ENCODE data around the gene FAM170B.

The FAM170B gene

GRCh38 chr10:49169776-49170175, 36.0 kb upstream of the FAM170B start:
- DNase-seq (ENCODE audit: low spot score) = no peak
- ChIA-PET POLR2A (ENCODE audit: low non-redundant PET) (no interaction called here), CTCF (no interaction called here)
- TF ChIP-seq CTCF (conservative IDR thresholded peaks at IDR 0.05; ENCODE audit: low read depth) = no peak
- H3K27ac ChIP-seq = no peak overlapping the region

- TF ChIP-seq CTCF (conservative IDR thresholded peaks at IDR 0.05; ENCODE audit: low read depth) = no peak
- ChIA-PET POLR2A (ENCODE audit: low non-redundant PET) (no interaction called here), CTCF (interaction anchor here (0.5 kb wide), 1 partner anchor 17 kb away, joined by 3 read pairs; no protein-coding TSS in a partner anchor)
- no peak overlapping the region for H3K27ac ChIP-seq
- no peak for DNase-seq (ENCODE audit: low spot score)
These were observed 35.1 kb upstream of the FAM170B start for GRCh38 chr10:49168831-49169500.

- no peak for DNase-seq (ENCODE audit: low spot score)
- CTCF ChIA-PET = interaction anchor here (0.6 to 1.0 kb wide), 2 partner anchors 8 to 499 kb away, joined by 3 read pairs; no protein-coding TSS in a partner anchor
- no peak for TF ChIP-seq CTCF (conservative IDR thresholded peaks at IDR 0.05; ENCODE audit: low read depth)
- POLR2A ChIA-PET (ENCODE audit: low non-redundant PET) = no interaction called here
- no peak overlapping the region for H3K27ac ChIP-seq
These were observed 34.3 kb upstream of the FAM170B start for GRCh38 chr10:49168171-49168540.

- no peak overlapping the region for H3K27ac ChIP-seq
- CTCF ChIA-PET = interaction anchor here (0.6 to 1.0 kb wide), 2 partner anchors 8 to 498 kb away, joined by 3 read pairs; no protein-coding TSS in a partner anchor
- POLR2A ChIA-PET (ENCODE audit: low non-redundant PET) = no interaction called here
- no peak for TF ChIP-seq CTCF (conservative IDR thresholded peaks at IDR 0.05; ENCODE audit: low read depth)
- no peak for DNase-seq (ENCODE audit: low spot score)
These were observed 33.8 kb upstream of the FAM170B start for GRCh38 chr10:49167425-49168170.

GRCh38 chr10:49166484-49167400, 32.9 kb upstream of the FAM170B start:
- DNase-seq (ENCODE audit: low spot score) = no peak
- ChIA-PET POLR2A (ENCODE audit: low non-redundant PET) (no interaction called here), CTCF (no interaction called here)
- no peak for TF ChIP-seq CTCF (conservative IDR thresholded peaks at IDR 0.05; ENCODE audit: low read depth)
- H3K27ac ChIP-seq = no peak overlapping the region

GRCh38 chr10:49165821-49166483, 32.1 kb upstream of the FAM170B start:
- H3K27ac ChIP-seq = no peak overlapping the region
- ChIA-PET POLR2A (ENCODE audit: low non-redundant PET) (no interaction called here), CTCF (interaction anchor here (0.6 kb wide), 1 partner anchor 11 kb away, joined by 3 read pairs; no protein-coding TSS in a partner anchor)
- no peak for TF ChIP-seq CTCF (conservative IDR thresholded peaks at IDR 0.05; ENCODE audit: low read depth)
- no peak for DNase-seq (ENCODE audit: low spot score)

Data from RWPE1 (cell line).